Breast epithelium (tissue), 4 donors: ENCODE measurements around the gene KLF8. TPM values are rescaled to one million over a fixed set of nuclear protein-coding genes. Genes with fewer than 3 reads are reported as not detected.

Experiments
- DNase-seq, 2 donors: peaks; one replicate each; pipeline ENCODE4 v3.0.0-alpha.2; 2019; ENCODE audit warnings: low spot score in 2 of 2
- H3K27ac ChIP-seq, 2 donors: fragments of 200-600 bp; sonication (generic) in 1 of 2; one replicate each; pipeline ENCODE4 v1.5.1; 2016 to 2019; ENCODE audit warnings: mild to moderate bottlenecking in 1 of 2
- H3K27me3 ChIP-seq, 2 donors: fragments of 200-600 bp; sonication (generic) in 1 of 2; one replicate each; pipeline versions ENCODE4 v1.5.1 to v1.6.0; 2017 to 2019; ENCODE audit warnings: control low read depth in 1 of 2, mild to moderate bottlenecking in 1 of 2
- H3K36me3 ChIP-seq: fragments of 200-600 bp; one replicate; pipeline ENCODE4 v1.5.1; 2019
- H3K4me1 ChIP-seq, 2 donors: fragments of 200-600 bp; sonication (generic); one replicate each; pipeline ENCODE4 v1.5.1; 2016 to 2019; ENCODE audit warnings: control low read depth in 1 of 2
- H3K4me3 ChIP-seq, 3 donors: fragments of 200-600 bp; sonication (generic); 1 replicate in 2 of 3; 2 replicates in 1 of 3; pipeline ENCODE4 v1.5.1; 2016 to 2019; ENCODE audit warnings: mild to moderate bottlenecking in 3 of 3, moderate library complexity in 2 of 3
- H3K9me3 ChIP-seq, 2 donors: fragments of 200-600 bp; sonication (generic) in 1 of 2; one replicate each; pipeline ENCODE4 v1.5.1; 2016 to 2019; ENCODE audit warnings: control low read depth in 1 of 2
- POLR2A ChIP-seq: fragments of 450-650 bp; IDR thresholded peaks from one replicate; pipeline ENCODE4 v1.6.1; 2016; ENCODE audit warnings: antibody characterized with exemption, mild to moderate bottlenecking, moderate library complexity
- POLR2AphosphoS5 ChIP-seq, 3 donors: sonication (generic); formaldehyde crosslinking; IDR thresholded peaks; one replicate each; pipeline ENCODE4 v1.6.1; 2017; ENCODE audit warnings: antibody characterized with exemption in 3 of 3
- intact Hi-C: fragments of 100-400 bp; cut with DNase I; formaldehyde crosslinking; loops from one replicate; pipeline ENCODE4 v1.15.1; 2023; ENCODE audit warnings: low total_unique reads
- total RNA-seq, 3 donors: library from RNA; depleted of rRNA; stranded (reverse); fragments of >200 nt; gene quantifications; one replicate each; pipeline ENCODE4 v1.1.0, GENCODE V29; 2016
- TF ChIP-seq, protein P1 (sequence below), 3 donors: fragments of 450-650 bp; IDR thresholded peaks; one replicate each; pipeline ENCODE4 v1.5.1; 2016 to 2017; ENCODE audit warnings: antibody characterized with exemption in 3 of 3, mild to moderate bottlenecking in 3 of 3, moderate library complexity in 3 of 3

KLF8 gene
- total RNA-seq, 3 donors from 2014 or later = 23.6 to 27.4 (median 25.4) TPM

DNA sequence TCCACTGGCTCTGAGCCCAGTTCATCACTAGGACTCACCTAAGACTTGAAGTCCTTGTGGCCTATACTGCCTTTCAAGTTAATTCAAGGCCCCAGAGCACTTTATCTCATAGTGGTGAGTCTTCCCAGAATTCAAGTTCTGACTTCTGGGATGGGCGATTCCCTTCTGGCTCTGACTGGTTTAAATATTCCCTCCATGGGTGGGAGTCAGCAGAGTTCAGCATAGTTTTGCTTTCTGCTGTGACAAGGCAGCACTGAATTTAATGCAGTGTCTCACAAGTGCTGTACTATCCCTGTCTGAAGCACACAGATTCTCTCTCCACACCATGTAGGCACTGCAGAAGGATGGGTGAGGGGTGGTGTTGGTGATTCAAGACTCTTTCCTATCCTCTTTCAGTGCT, 46.5 kb downstream of the KLF8 start:
- H3K9me3 ChIP-seq = no peaks in the 10 kb centered on the region
- no peak for TF ChIP-seq POLR2A
- TF ChIP-seq POLR2AphosphoS5 (IDR thresholded peaks at IDR 0.05) = no peak
- TF ChIP-seq, protein P1, sequence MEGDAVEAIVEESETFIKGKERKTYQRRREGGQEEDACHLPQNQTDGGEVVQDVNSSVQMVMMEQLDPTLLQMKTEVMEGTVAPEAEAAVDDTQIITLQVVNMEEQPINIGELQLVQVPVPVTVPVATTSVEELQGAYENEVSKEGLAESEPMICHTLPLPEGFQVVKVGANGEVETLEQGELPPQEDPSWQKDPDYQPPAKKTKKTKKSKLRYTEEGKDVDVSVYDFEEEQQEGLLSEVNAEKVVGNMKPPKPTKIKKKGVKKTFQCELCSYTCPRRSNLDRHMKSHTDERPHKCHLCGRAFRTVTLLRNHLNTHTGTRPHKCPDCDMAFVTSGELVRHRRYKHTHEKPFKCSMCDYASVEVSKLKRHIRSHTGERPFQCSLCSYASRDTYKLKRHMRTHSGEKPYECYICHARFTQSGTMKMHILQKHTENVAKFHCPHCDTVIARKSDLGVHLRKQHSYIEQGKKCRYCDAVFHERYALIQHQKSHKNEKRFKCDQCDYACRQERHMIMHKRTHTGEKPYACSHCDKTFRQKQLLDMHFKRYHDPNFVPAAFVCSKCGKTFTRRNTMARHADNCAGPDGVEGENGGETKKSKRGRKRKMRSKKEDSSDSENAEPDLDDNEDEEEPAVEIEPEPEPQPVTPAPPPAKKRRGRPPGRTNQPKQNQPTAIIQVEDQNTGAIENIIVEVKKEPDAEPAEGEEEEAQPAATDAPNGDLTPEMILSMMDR (IDR thresholded peaks at IDR 0.05) = no peak

DNA sequence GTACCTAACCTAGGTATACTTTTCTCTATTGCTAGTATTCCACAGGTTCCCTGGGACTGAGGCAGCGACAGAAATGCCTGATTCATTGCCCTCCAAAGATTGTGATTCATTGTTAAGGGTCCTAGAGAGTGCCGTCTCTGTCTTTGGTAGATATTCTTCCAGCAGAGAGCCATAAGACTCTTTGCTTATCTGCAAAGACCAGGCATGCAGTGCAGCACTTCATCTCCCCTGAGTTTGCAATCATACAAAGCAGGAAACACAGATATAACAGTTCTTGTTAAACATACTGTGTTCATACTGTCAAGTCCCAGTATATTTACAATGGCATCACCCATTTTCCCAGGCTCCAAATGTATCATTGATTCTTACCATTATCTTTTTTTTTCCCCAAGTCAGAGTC, 47.7 kb downstream of the KLF8 start:
- DNase-seq = no peak
- TF ChIP-seq, protein P1 (IDR thresholded peaks at IDR 0.05) = no peak
- TF ChIP-seq POLR2A (no peak), POLR2AphosphoS5 (IDR thresholded peaks at IDR 0.05) (no peak)
- Histone ChIP-seq H3K4me1 (no peaks in the 10 kb centered on the region), H3K4me3 (no peak overlapping the region), H3K27me3 (peaks cover 0 to 29% of the 10 kb centered on the region in 2 donors), H3K9me3 (no peaks in the 10 kb centered on the region), H3K36me3 (no peaks in the 10 kb centered on the region), H3K27ac (no peak overlapping the region)
- intact Hi-C loops = no loop called here

More for the DNA sequence above, 46.5 kb downstream of the KLF8 start:
- H3K36me3 ChIP-seq = no peaks in the 10 kb centered on the region
- H3K4me1 ChIP-seq = no peaks in the 10 kb centered on the region
- H3K4me3 ChIP-seq = no peak overlapping the region
- intact Hi-C loops = no loop called here
- no peak overlapping the region for H3K27ac ChIP-seq
- H3K27me3 ChIP-seq = peaks cover 0 to 30% of the 10 kb centered on the region in 2 donors
- no peak for DNase-seq

- Histone ChIP-seq H3K27me3 (peaks cover 0 to 39% of the 10 kb centered on the region in 2 donors), H3K36me3 (no peaks in the 10 kb centered on the region), H3K9me3 (no peaks in the 10 kb centered on the region), H3K4me1 (no peaks in the 10 kb centered on the region), H3K4me3 (no peak overlapping the region), H3K27ac (no peak overlapping the region)
- DNase-seq = no peak
- intact Hi-C loops = no loop called here
- no peak for TF ChIP-seq POLR2AphosphoS5 (IDR thresholded peaks at IDR 0.05)
- no peak for TF ChIP-seq POLR2A
- TF ChIP-seq, protein P1 (IDR thresholded peaks at IDR 0.05) = no peak
These were observed 49.6 kb downstream of the KLF8 start for GRCh38 chrX:56281789-56282188.

- Histone ChIP-seq H3K27ac (no peak overlapping the region), H3K4me1 (no peaks in the 10 kb centered on the region), H3K27me3 (peaks cover 0 to 17% of the 10 kb centered on the region in 2 donors), H3K4me3 (no peak overlapping the region), H3K9me3 (peaks cover 0 to 8% of the 10 kb centered on the region in 2 donors), H3K36me3 (no peaks in the 10 kb centered on the region)
- intact Hi-C loops = no loop called here
- TF ChIP-seq POLR2A = no peak
- no peak for TF ChIP-seq POLR2AphosphoS5 (IDR thresholded peaks at IDR 0.05)
- TF ChIP-seq, protein P1 (IDR thresholded peaks at IDR 0.05) = no peak
- DNase-seq = no peak
These were observed 52.1 kb downstream of the KLF8 start for GRCh38 chrX:56284269-56284668.

DNA sequence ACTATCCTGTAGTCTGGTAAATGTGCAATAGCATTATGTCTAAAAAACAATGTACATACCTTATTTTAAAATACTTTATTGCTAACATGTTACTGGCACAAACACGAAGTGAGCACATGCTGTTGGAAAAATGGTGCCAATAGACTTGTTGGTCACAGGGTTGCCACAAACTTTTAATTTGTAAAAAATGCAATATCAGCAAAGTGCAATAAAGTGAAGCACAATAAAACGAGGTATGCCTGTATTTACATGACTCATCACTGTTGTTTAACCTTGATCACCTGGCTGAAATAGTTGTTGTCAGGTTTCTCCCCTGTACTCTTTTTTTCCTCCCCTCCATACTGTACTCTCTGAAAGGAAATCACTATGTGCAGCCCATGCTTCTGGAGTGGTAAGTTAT, 56.5 kb downstream of the KLF8 start:
- Histone ChIP-seq H3K36me3 (no peaks in the 10 kb centered on the region), H3K4me3 (no peak overlapping the region), H3K4me1 (no peaks in the 10 kb centered on the region), H3K27ac (no peak overlapping the region), H3K9me3 (peaks cover 0 to 23% of the 10 kb centered on the region in 2 donors), H3K27me3 (peaks cover 0 to 16% of the 10 kb centered on the region in 2 donors)
- TF ChIP-seq POLR2AphosphoS5 (IDR thresholded peaks at IDR 0.05) (no peak), POLR2A (no peak)
- TF ChIP-seq, protein P1 (IDR thresholded peaks at IDR 0.05) = no peak
- intact Hi-C loops = no loop called here
- no peak for DNase-seq
